Gastroesophageal sphincter (tissue), 3 donors: ENCODE data around the gene CMC2.
A peak's percentile ranks its signal among the peaks of the same experiment; 100 is the strongest.

Experiments
- CTCF ChIP-seq, 4 experiments: fragments of 200-600 bp in 2 of 4; fragments of 450-650 bp in 2 of 4; sonication (generic) in 1 of 4; IDR thresholded peaks; one replicate each; pipeline ENCODE4 v1.5.1; 2017 to 2019; ENCODE audit warnings: antibody characterized with exemption in 4 of 4, mild to moderate bottlenecking in 2 of 4, moderate library complexity in 2 of 4
- POLR2A ChIP-seq, 2 donors: fragments of 450-650 bp; IDR thresholded peaks; one replicate each; pipeline ENCODE4 v1.6.1; 2017; ENCODE audit warnings: antibody characterized with exemption in 2 of 2, mild to moderate bottlenecking in 2 of 2, moderate library complexity in 1 of 2

- TF ChIP-seq CTCF (IDR thresholded peaks at IDR 0.05) = peak in 2 of 4 experiments; percentile 9 to 36
- TF ChIP-seq POLR2A (IDR thresholded peaks at IDR 0.05) = no peak
These were observed 31.9 kb downstream of the CMC2 start for GRCh38 chr16:80974649-80975376.
